Activated CD4-positive, alpha-beta memory T cell treated with anti-CD3 and anti-CD28 coated beads, Interleukin-2, amount 10 ng/mL, durations not matched to agents 7 days and 5 days (primary cell): Measurements from ENCODE around the gene GNLY. TPM values are rescaled to one million over a fixed set of nuclear protein-coding genes. Genes with fewer than 3 reads are reported as not detected.

Experiments used
- CTCF ChIA-PET: fragments of 350-600 bp; sonication (Branson Sonifier 250); formaldehyde crosslinking; loops from one replicate; lab custom pipeline; 2021; ENCODE audit warnings: antibody characterized with exemption, inconsistent platforms; lab: Charles Lee
- POLR2A ChIA-PET: fragments of 350-600 bp; sonication (Branson Sonifier 250); formaldehyde crosslinking; loops from one replicate; lab custom pipeline; 2021; ENCODE audit warnings: antibody characterized with exemption; lab: Charles Lee
- DNase-seq: peaks from one replicate; pipeline ENCODE4 v3.0.0-alpha.2; 2020
- H3K27ac Mint-ChIP-seq: one replicate; pipeline ENCODE4 v1.8.0; 2021; ENCODE audit warnings: mild to moderate bottlenecking, mixed read lengths
- H3K27me3 Mint-ChIP-seq: one replicate; pipeline ENCODE4 v1.8.0; 2021; ENCODE audit warnings: mixed read lengths
- H3K36me3 Mint-ChIP-seq: one replicate; pipeline ENCODE4 v1.8.0; 2021; ENCODE audit warnings: low read depth, mixed read lengths
- H3K4me1 Mint-ChIP-seq: one replicate; pipeline ENCODE4 v1.8.0; 2021; ENCODE audit warnings: mixed read lengths
- H3K4me3 Mint-ChIP-seq: one replicate; pipeline ENCODE4 v1.8.0; 2021; ENCODE audit warnings: mild to moderate bottlenecking, mixed read lengths
- H3K9me3 Mint-ChIP-seq: one replicate; pipeline ENCODE4 v1.8.0; 2021; ENCODE audit warnings: mixed read lengths
- total RNA-seq, 2 experiments: library from RNA; stranded (reverse); gene quantifications; one replicate each; pipeline ENCODE4 v1.2.3, GENCODE V29; 2021

Gene GNLY
- 100 to 1,000 TPM; 569 to 599 TPM for total RNA-seq

DNA sequence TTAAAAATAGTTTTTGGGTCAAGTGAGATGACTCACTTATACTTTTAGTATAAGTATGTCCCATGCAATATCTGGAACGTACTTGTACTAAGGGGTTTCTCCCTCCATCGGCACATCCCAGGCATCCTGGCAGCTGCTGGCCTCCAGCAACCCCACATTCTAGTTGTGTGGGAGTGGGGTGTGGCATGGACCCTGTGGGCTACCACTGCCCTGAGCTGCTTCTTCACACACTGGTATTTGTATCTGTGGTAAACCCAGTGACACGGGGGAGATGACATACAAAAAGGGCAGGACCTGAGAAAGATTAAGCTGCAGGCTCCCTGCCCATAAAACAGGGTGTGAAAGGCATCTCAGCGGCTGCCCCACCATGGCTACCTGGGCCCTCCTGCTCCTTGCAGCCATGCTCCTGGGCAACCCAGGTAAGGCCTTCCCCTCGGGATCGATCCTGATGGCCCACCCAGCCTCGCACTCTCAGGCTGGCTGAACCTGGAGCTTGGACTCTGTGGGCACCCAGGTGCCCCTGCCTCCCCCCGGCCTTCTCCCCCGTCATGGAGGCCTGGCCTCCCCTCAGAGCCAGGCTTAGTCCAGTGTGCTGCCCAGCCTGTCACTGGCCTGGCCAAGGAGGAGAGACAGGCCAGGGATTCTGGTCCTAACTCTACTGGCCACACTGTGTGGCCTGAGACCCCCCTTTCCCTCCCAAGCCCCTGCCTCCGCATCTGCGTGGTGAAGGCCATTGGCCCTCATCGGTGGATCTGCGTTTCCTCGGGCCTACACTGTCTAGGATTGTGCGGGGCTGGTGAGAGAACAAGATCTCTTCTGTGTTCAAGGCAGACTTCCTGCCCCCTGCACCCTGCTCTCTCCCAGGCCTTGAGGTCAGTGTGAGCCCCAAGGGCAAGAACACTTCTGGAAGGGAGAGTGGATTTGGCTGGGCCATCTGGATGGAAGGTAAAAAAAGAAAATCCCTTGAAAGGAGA, at the start of gene GNLY:
TSS of gene GNLY (plus strand) at position 307 of the 974 bp plus-strand sequence. CDS start at position 368, 61 bp downstream.
- ChIA-PET CTCF (interaction anchor here (1.5 to 3.5 kb wide), 2 partner anchors 10 to 13 kb away, joined by 7 to 14 read pairs; no protein-coding TSS in a partner anchor), POLR2A (interaction anchor here (0.9 to 1.8 kb wide), 3 partner anchors 10 to 15 kb away, joined by 3 to 8 read pairs (median 4); no protein-coding TSS in a partner anchor)
- Mint-ChIP-seq H3K9me3 (no peaks in the 10 kb centered on the region), H3K4me1 (peaks cover 42% of the 10 kb centered on the region), H3K27ac (peak within 1 kb of the TSS; percentile 70), H3K36me3 (peaks cover 7% of the 10 kb centered on the region), H3K27me3 (peaks cover 4% of the 10 kb centered on the region), H3K4me3 (peak within 1 kb of the TSS; percentile 53)
- peak; percentile 30 for DNase-seq

- POLR2A ChIA-PET = interaction anchor here (0.6 kb wide), 1 partner anchor 53 kb away, joined by 3 read pairs; no protein-coding TSS in a partner anchor
- CTCF ChIA-PET = no interaction called here
- Mint-ChIP-seq H3K36me3 (peaks cover 79% of the 10 kb centered on the region), H3K27me3 (no peaks in the 10 kb centered on the region), H3K4me3 (no peak overlapping the region), H3K4me1 (peaks cover 32% of the 10 kb centered on the region), H3K9me3 (no peaks in the 10 kb centered on the region), H3K27ac (no peak overlapping the region)
- no peak for DNase-seq
Measured at GRCh38 chr2:85644909-85645308, 49.2 kb upstream of the GNLY start.

GRCh38 chr2:85646166-85646565, 48.0 kb upstream of the GNLY start:
- Mint-ChIP-seq H3K4me3 (no peak overlapping the region), H3K36me3 (peaks cover 72% of the 10 kb centered on the region), H3K9me3 (no peaks in the 10 kb centered on the region), H3K27ac (peak overlapping the region; percentile 35), H3K27me3 (no peaks in the 10 kb centered on the region), H3K4me1 (peaks cover 28% of the 10 kb centered on the region)
- CTCF ChIA-PET = interaction anchor here (1.3 to 8.0 kb wide), 3 partner anchors 11 to 62 kb away, joined by 3 to 83 read pairs (median 5); no protein-coding TSS in a partner anchor
- DNase-seq = no peak
- POLR2A ChIA-PET = no interaction called here

GRCh38 chr2:85647823-85648526, 46.2 kb upstream of the GNLY start:
- POLR2A ChIA-PET = no interaction called here

DNA sequence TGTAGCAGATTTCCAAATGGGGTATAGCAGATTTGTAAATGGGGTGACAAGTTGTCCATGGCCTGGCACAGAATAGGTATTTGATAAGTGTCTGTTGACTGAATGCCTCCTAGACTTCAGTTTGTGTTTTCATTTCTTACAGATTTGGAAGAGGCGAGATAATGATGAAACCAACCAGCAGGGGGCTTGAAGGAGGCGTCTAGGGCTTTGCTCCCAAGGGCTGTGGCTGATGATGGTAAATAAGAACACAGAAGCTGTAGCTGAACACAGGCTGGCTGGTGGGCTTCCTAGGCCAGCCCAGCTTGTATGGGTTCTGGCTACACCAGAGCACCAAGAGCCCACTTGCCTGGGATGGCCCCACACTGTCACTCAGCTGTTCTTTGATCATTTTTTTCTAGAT, 45.5 kb upstream of the GNLY start:
- peaks cover 66% of the 10 kb centered on the region for H3K36me3 Mint-ChIP-seq
- POLR2A ChIA-PET = interaction anchor here (0.6 kb wide), 1 partner anchor 18 kb away, joined by 3 read pairs; no protein-coding TSS in a partner anchor

More at GRCh38 chr2:85647823-85648526, 46.2 kb upstream of the GNLY start:
- H3K4me3 Mint-ChIP-seq = no peak overlapping the region
- peak overlapping the region; percentile 34 for H3K27ac Mint-ChIP-seq
- CTCF ChIA-PET = interaction anchor here (1.0 to 8.0 kb wide), 9 partner anchors 11 to 212 kb away, joined by 3 to 83 read pairs (median 5); no protein-coding TSS in a partner anchor
- peaks cover 10% of the 10 kb centered on the region for H3K4me1 Mint-ChIP-seq
- H3K9me3 Mint-ChIP-seq = no peaks in the 10 kb centered on the region
- no peaks in the 10 kb centered on the region for H3K27me3 Mint-ChIP-seq
- H3K36me3 Mint-ChIP-seq = peaks cover 67% of the 10 kb centered on the region
- DNase-seq = no peak

DNA sequence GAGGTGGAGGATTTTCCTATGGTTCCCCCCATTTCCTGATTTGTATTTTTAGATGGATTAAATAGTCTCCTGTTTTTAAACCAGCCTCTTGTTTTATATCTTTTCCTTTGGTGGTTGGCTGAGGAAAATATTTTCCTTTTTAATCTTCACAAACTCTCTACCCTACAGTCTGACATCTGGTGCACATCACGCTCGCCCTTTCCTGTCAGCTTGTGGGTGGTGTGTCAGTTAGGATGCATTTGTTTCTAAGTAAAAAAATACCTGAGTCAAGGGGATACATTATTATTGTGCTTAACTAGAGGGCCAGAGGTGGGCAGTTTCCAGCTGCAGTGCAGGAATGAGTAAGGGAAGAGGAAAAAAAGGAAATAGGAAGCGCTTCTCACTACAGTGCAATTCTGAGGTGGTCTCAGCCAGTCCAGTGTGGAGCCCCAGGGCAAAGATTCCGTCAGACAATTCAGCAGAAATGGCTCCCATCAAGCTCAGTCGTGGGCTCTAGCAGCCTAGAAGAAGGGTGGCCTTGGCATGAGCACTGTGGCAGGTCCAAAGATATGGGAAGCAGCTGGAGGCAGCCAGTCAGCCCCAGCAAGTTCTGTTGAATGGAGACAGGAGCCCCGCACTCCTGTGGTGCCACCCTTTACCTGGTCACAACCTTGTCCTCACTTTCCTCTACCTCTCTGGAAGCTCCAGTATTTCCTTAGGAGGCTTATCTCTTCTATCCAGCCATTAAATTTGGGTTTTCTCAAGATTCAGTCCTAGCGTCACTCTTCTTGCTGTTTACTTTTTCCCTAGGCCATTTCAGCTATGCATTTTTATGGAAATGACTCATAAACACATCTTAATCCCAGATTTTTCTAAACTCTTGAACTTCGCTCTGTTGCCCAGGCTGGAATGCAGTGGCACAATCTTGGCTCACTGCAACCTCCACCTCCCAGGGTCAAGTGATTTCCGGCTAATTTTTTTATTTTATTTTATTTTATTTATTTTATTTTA, 44.7 kb upstream of the GNLY start:
- DNase-seq = no peak
- peak overlapping the region; percentile 48 for H3K27ac Mint-ChIP-seq
- H3K4me1 Mint-ChIP-seq = peaks cover 5% of the 10 kb centered on the region
- POLR2A ChIA-PET = interaction anchor here (0.6 kb wide), 1 partner anchor 17 kb away, joined by 3 read pairs; no protein-coding TSS in a partner anchor
- H3K9me3 Mint-ChIP-seq = no peaks in the 10 kb centered on the region
- H3K27me3 Mint-ChIP-seq = no peaks in the 10 kb centered on the region
- H3K36me3 Mint-ChIP-seq = peaks cover 68% of the 10 kb centered on the region
- H3K4me3 Mint-ChIP-seq = no peak overlapping the region
- CTCF ChIA-PET = interaction anchor here (0.6 to 8.0 kb wide), 16 partner anchors 8 to 228 kb away, joined by 3 to 83 read pairs (median 3); partner anchors contain the start of gene MAT2A

More for the DNA sequence above, 45.5 kb upstream of the GNLY start:
- peak; percentile 34 for DNase-seq
- Mint-ChIP-seq H3K27me3 (no peaks in the 10 kb centered on the region), H3K4me3 (no peak overlapping the region), H3K4me1 (peaks cover 6% of the 10 kb centered on the region), H3K27ac (peak overlapping the region; percentile 34), H3K9me3 (no peaks in the 10 kb centered on the region)
- CTCF ChIA-PET = interaction anchor here (0.6 to 8.0 kb wide), 13 partner anchors 8 to 227 kb away, joined by 3 to 83 read pairs (median 4); partner anchors contain the start of gene MAT2A

DNA sequence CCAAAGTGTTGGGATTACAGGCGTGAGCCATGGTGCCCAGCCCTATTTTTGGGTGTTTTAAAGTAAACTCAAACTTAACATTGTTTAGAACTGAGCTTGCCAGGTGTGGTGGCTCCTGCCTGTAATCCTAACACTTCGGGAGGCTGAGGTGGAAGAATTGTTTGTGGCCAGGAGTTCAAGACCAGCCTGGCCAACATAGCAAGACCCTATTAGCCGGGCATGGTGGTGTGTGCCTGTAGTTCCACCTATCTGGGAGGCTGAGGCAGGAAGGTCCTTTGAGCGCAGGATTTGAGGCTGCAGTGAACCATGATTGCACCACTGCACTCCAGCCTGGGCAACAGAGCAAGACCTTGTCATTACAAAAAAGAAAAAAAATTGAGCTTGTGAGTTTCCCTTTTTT, 43.7 kb upstream of the GNLY start:
- DNase-seq = no peak
- H3K9me3 Mint-ChIP-seq = no peaks in the 10 kb centered on the region

DNA sequence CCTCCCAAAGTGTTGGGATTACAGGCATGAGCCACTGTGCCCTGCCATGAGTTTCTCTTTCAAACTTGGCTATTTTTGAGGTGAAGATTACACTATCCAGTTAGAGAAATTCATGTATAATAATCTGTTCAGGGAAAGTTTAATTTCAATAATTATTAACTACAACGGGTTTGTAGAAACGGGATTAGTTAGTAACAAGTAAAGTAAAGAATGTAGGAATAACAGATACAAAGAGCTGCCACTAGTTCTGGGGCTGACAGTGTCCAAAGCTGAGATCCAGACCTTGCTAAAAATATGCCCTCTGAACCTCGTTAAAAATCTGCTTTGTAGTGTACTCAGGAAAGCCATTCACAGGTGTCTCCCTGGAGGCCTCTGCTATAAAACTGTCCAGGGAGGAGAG, 43.1 kb upstream of the GNLY start:
- POLR2A ChIA-PET = interaction anchor here (1.7 kb wide), 1 partner anchor 14 kb away, joined by 4 read pairs; no protein-coding TSS in a partner anchor
- Mint-ChIP-seq H3K4me1 (peaks cover 8% of the 10 kb centered on the region), H3K9me3 (no peaks in the 10 kb centered on the region), H3K4me3 (no peak overlapping the region), H3K36me3 (peaks cover 63% of the 10 kb centered on the region), H3K27me3 (no peaks in the 10 kb centered on the region), H3K27ac (no peak overlapping the region)
- CTCF ChIA-PET = interaction anchor here (8.0 kb wide), 1 partner anchor 16 kb away, joined by 83 read pairs; no protein-coding TSS in a partner anchor
- DNase-seq = no peak

More for the DNA sequence above, 43.7 kb upstream of the GNLY start:
- CTCF ChIA-PET = interaction anchor here (1.2 to 8.0 kb wide), 4 partner anchors 8 to 78 kb away, joined by 3 to 83 read pairs (median 10); no protein-coding TSS in a partner anchor
- POLR2A ChIA-PET = no interaction called here
- H3K4me3 Mint-ChIP-seq = no peak overlapping the region
- H3K36me3 Mint-ChIP-seq = peaks cover 64% of the 10 kb centered on the region
- peaks cover 5% of the 10 kb centered on the region for H3K4me1 Mint-ChIP-seq
- H3K27me3 Mint-ChIP-seq = no peaks in the 10 kb centered on the region
- no peak overlapping the region for H3K27ac Mint-ChIP-seq

GRCh38 chr2:85652056-85652455, 42.1 kb upstream of the GNLY start:
- no peak for DNase-seq
- POLR2A ChIA-PET = interaction anchor here (0.7 to 1.7 kb wide), 3 partner anchors 13 to 160 kb away, joined by 3 to 5 read pairs (median 4); no protein-coding TSS in a partner anchor
- Mint-ChIP-seq H3K9me3 (no peaks in the 10 kb centered on the region), H3K36me3 (peaks cover 60% of the 10 kb centered on the region), H3K4me1 (peaks cover 9% of the 10 kb centered on the region), H3K27ac (no peak overlapping the region), H3K27me3 (no peaks in the 10 kb centered on the region), H3K4me3 (no peak overlapping the region)
- CTCF ChIA-PET = interaction anchor here (1.0 to 8.0 kb wide), 4 partner anchors 17 to 160 kb away, joined by 4 to 83 read pairs (median 6); no protein-coding TSS in a partner anchor

GRCh38 chr2:85653996-85654395, 40.2 kb upstream of the GNLY start:
- H3K27ac Mint-ChIP-seq = no peak overlapping the region
- POLR2A ChIA-PET = no interaction called here
- H3K4me3 Mint-ChIP-seq = no peak overlapping the region
- no peak for DNase-seq
- H3K4me1 Mint-ChIP-seq = peaks cover 8% of the 10 kb centered on the region
- CTCF ChIA-PET = interaction anchor here (0.9 to 1.4 kb wide), 2 partner anchors 17 to 160 kb away, joined by 4 to 5 read pairs; no protein-coding TSS in a partner anchor
- H3K36me3 Mint-ChIP-seq = peaks cover 47% of the 10 kb centered on the region
- H3K9me3 Mint-ChIP-seq = no peaks in the 10 kb centered on the region
- H3K27me3 Mint-ChIP-seq = no peaks in the 10 kb centered on the region

DNA sequence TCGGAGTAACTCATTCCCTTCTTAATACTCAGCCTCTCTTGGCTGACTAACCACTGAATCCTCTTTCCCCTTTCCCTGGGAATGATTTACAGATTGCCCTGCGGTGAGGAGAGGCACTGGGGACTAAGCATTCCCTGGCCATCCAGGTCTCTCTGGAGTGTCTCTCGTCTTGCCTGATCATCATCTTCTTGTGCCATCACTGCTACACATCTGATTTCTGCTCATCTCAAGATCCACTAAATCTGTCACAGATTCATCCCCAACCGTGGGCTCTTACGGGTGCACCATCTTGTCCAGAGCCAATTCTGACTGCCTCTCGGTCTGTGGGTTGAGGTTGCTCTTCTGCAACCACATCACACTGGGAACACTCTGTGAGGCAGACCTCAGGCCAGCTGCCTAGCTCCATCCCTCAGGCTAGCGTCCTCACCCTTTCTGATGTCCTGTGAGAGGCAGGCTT, 38.2 kb upstream of the GNLY start:
- POLR2A ChIA-PET = no interaction called here
- Mint-ChIP-seq H3K9me3 (no peaks in the 10 kb centered on the region), H3K4me1 (peaks cover 11% of the 10 kb centered on the region), H3K27ac (no peak overlapping the region), H3K36me3 (peaks cover 38% of the 10 kb centered on the region), H3K27me3 (no peaks in the 10 kb centered on the region), H3K4me3 (no peak overlapping the region)
- CTCF ChIA-PET = interaction anchor here (0.7 to 1.1 kb wide), 2 partner anchors 17 to 19 kb away, joined by 3 to 11 read pairs; no protein-coding TSS in a partner anchor
- DNase-seq = no peak
